Activated CD8-positive, alpha-beta memory T cell treated with anti-CD3 and anti-CD28 coated beads, Interleukin-2, amount 10 ng/mL, durations not matched to agents 7 days and 5 days (primary cell): ENCODE measurements around the gene CACNB4. TPM values are rescaled to one million over a fixed set of nuclear protein-coding genes. Genes with fewer than 3 reads are reported as not detected.
"Not testable (repeated sequence)": the region's sequence is repeated elsewhere in the genome, so short reads cannot be mapped to it uniquely, and the experiment has no call there.

Experiments used
- ATAC-seq: fragments of 150-1000 bp; cut with Tn5 transposase; one replicate; pipeline ENCODE4 v1.10.0; 2021; ENCODE audit warnings: moderate library complexity
- CTCF ChIA-PET: fragments of 350-600 bp; sonication (Branson Sonifier 250); formaldehyde crosslinking; loops from one replicate; lab custom pipeline; 2021; ENCODE audit warnings: antibody characterized with exemption; lab: Charles Lee
- DNase-seq: peaks from one replicate; pipeline ENCODE4 v3.0.0-alpha.2; 2020
- H3K27ac Mint-ChIP-seq: one replicate; pipeline ENCODE4 v1.8.0; 2021; ENCODE audit warnings: mild to moderate bottlenecking, mixed read lengths
- H3K27me3 Mint-ChIP-seq: one replicate; pipeline ENCODE4 v1.8.0; 2021; ENCODE audit warnings: mixed read lengths
- H3K36me3 Mint-ChIP-seq: one replicate; pipeline ENCODE4 v1.8.0; 2021; ENCODE audit warnings: mild to moderate bottlenecking, mixed read lengths
- H3K4me1 Mint-ChIP-seq: one replicate; pipeline ENCODE4 v1.8.0; 2021; ENCODE audit warnings: mixed read lengths
- H3K4me3 Mint-ChIP-seq: one replicate; pipeline ENCODE4 v1.8.0; 2021; ENCODE audit warnings: mild to moderate bottlenecking, moderate library complexity, mixed read lengths
- H3K9me3 Mint-ChIP-seq: one replicate; pipeline ENCODE4 v1.8.0; 2022; ENCODE audit warnings: low read depth, mixed read lengths
- total RNA-seq, 2 experiments: library from RNA; stranded (reverse); gene quantifications; one replicate each; pipeline ENCODE4 v1.2.3, GENCODE V29; 2021

CACNB4 gene
- total RNA-seq, 2 experiments from 2014 or later: 0.14 to 0.23 TPM

GRCh38 chr2:151919786-151920185 is 179.1 kb downstream of the CACNB4 start:
- no peaks in the 10 kb centered on the region for H3K36me3 Mint-ChIP-seq
- H3K27me3 Mint-ChIP-seq: no peaks in the 10 kb centered on the region
- H3K9me3 Mint-ChIP-seq: no peaks in the 10 kb centered on the region
- ATAC-seq (no peak), DNase-seq (no peak)
- no peak overlapping the region for H3K27ac Mint-ChIP-seq
- no peak overlapping the region for H3K4me3 Mint-ChIP-seq
- CTCF ChIA-PET: no interaction called here
- H3K4me1 Mint-ChIP-seq: peaks cover 6% of the 10 kb centered on the region

DNA sequence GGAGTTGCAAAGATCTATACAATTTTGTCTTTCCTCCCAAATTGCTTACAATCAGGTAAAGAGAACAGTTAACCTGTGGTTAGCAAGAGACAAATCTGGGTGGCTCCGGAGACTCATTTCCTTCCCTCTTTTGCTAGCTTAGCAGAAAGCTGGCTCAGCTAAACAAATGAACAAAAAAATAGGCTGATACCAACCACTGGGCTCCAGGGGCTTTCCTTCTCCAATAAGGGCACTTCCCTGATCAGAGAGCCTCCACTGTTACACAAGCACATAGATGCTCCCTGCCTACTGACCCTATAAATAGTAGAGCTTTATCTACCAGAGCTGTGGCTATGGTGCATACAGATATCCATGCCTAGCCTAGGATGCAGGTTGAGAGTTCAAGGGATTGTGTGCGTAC is 180.5 kb downstream of the CACNB4 start:
- DNase-seq (no peak), ATAC-seq (no peak)
- H3K4me3 Mint-ChIP-seq: no peak overlapping the region
- no peak overlapping the region for H3K27ac Mint-ChIP-seq
- peaks cover 6% of the 10 kb centered on the region for H3K4me1 Mint-ChIP-seq
- H3K36me3 Mint-ChIP-seq: no peaks in the 10 kb centered on the region
- no peaks in the 10 kb centered on the region for H3K9me3 Mint-ChIP-seq
- CTCF ChIA-PET: no interaction called here
- peaks cover 10% of the 10 kb centered on the region for H3K27me3 Mint-ChIP-seq

DNA sequence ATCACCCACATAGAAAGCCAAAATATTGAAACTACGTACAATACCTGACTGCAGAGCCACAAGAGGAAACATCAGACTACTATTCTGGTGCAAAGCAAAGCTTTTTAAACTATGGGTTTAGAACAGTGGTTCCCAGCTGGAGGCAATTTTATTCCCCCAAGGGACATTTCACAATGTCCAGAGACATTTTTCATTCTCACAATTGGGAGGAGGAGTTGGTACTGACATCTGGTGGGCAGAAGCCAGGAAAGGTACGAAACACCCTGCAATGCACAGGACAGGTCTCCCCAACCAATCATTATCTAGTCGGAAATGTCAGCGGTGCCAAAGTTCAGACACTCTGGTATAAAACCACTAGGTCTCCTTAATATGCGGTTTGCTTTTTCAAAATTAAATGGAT is 182.2 kb downstream of the CACNB4 start:
- H3K27me3 Mint-ChIP-seq: peaks cover 23% of the 10 kb centered on the region
- peaks cover 6% of the 10 kb centered on the region for H3K4me1 Mint-ChIP-seq
- no peaks in the 10 kb centered on the region for H3K9me3 Mint-ChIP-seq
- H3K36me3 Mint-ChIP-seq: no peaks in the 10 kb centered on the region
- DNase-seq (no peak), ATAC-seq (no peak)
- H3K4me3 Mint-ChIP-seq: no peak overlapping the region
- CTCF ChIA-PET: no interaction called here
- H3K27ac Mint-ChIP-seq: no peak overlapping the region

GRCh38 chr2:151915629-151916025 is 183.2 kb downstream of the CACNB4 start:
- DNase-seq, H3K36me3 Mint-ChIP-seq, H3K4me3 Mint-ChIP-seq, H3K9me3 Mint-ChIP-seq, ATAC-seq, H3K4me1 Mint-ChIP-seq, CTCF ChIA-PET, H3K27ac Mint-ChIP-seq: not testable (repeated sequence)
- H3K27me3 Mint-ChIP-seq: peaks cover 30% of the 10 kb centered on the region

GRCh38 chr2:151914989-151915628 is 183.7 kb downstream of the CACNB4 start:
- CTCF ChIA-PET: no interaction called here
- peaks cover 6% of the 10 kb centered on the region for H3K4me1 Mint-ChIP-seq
- H3K27ac Mint-ChIP-seq: no peak overlapping the region
- H3K4me3 Mint-ChIP-seq: no peak overlapping the region
- H3K36me3 Mint-ChIP-seq: no peaks in the 10 kb centered on the region
- no peak for DNase-seq
- H3K9me3 Mint-ChIP-seq: no peaks in the 10 kb centered on the region
- H3K27me3 Mint-ChIP-seq: peaks cover 30% of the 10 kb centered on the region
- no peak for ATAC-seq

- CTCF ChIA-PET: no interaction called here
- H3K27ac Mint-ChIP-seq: no peak overlapping the region
- H3K9me3 Mint-ChIP-seq: no peaks in the 10 kb centered on the region
- ATAC-seq (no peak), DNase-seq (no peak)
- H3K4me3 Mint-ChIP-seq: no peak overlapping the region
- peaks cover 14% of the 10 kb centered on the region for H3K4me1 Mint-ChIP-seq
- peaks cover 21% of the 10 kb centered on the region for H3K27me3 Mint-ChIP-seq
- H3K36me3 Mint-ChIP-seq: no peaks in the 10 kb centered on the region
Observed at GRCh38 chr2:151908204-151908882, 190.5 kb downstream of the CACNB4 start.

DNA sequence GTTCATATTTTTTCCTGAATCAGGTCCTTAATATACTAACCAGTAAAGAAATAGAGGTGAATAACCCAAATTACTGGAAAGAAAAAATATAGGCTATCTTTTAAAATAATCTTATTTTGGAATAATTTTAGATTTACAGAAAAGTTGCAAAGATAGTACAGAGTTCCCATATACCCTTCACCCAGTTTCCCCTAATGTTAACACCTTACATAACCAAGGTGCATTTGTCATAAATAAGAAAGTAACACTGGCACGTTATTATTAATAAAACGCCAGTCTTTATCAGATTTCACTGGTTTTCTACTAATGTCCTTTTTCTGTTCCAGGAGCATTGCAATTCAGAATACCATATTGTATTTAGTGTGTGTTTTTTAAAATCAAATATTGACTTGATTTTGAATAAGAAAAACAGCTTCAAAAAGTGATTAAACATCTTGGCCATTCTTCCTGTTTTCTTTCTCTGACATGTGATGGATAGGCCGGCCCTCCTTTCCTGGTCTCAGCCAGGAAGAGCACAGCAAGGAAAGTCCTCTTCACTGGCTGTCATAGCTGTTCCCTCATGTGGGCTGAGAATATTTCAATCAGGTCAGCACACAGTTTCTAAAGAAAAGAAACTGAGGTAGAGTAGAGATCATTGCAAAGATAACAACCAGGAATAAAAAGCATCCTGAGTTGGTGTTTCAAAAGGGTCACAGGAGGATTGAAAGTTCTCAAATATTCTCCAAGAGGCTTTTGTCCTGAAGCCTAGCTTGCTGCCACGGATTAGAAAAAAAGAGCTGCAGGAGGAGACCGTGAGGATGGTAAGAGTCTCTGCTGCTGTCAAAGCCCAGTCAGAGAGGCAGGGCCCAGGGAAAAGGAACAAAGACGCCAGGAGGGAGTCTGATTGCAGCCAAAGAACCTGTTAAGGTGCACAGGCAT is 191.3 kb downstream of the CACNB4 start:
- Mint-ChIP-seq H3K27ac (peak overlapping the region; percentile 13), H3K36me3 (no peaks in the 10 kb centered on the region), H3K4me3 (no peak overlapping the region), H3K4me1 (peaks cover 14% of the 10 kb centered on the region), H3K27me3 (peaks cover 15% of the 10 kb centered on the region), H3K9me3 (no peaks in the 10 kb centered on the region)
- DNase-seq (no peak), ATAC-seq (no peak)
- CTCF ChIA-PET: no interaction called here

- no peak overlapping the region for H3K4me3 Mint-ChIP-seq
- peaks cover 11% of the 10 kb centered on the region for H3K27me3 Mint-ChIP-seq
- H3K9me3 Mint-ChIP-seq: no peaks in the 10 kb centered on the region
- H3K4me1 Mint-ChIP-seq: peaks cover 14% of the 10 kb centered on the region
- H3K27ac Mint-ChIP-seq: no peak overlapping the region
- DNase-seq (no peak), ATAC-seq (no peak)
- H3K36me3 Mint-ChIP-seq: no peaks in the 10 kb centered on the region
- CTCF ChIA-PET: interaction anchor here (1.5 kb wide), 1 partner anchor 120 kb away, joined by 4 read pairs; no protein-coding TSS in a partner anchor
Observed at GRCh38 chr2:151906633-151906998, 192.2 kb downstream of the CACNB4 start.

DNA sequence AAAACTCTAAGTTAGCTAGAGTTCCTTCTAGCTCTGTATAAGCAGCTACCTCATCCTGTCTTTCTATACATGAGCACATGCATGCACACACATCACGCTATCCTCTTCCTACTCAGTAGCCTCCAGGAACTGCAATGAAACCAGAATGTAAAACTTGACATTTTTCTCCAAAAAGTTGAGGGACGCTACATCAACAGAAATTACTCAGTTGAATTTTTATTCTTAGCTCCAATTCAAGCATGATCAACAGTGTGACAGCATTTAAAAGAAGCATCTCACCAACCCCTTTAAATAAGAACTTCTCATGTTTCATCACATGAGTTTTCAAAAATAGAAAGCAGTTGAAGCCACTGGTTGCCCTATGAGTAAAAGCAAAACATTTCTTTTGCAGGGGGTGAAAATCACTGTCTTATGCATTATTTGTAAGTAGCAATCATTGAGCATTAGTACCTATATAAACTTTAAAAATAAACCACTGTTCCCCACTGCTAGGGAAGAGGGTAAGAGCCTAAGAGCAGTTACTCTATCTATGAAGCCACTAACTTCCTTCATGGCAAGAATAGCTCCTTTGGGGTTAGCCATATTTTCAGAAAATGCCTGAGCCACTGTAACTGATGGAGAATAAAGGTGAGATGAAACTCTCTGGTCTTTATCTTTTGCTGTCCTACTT is 192.7 kb downstream of the CACNB4 start:
- H3K36me3 Mint-ChIP-seq: no peaks in the 10 kb centered on the region
- ATAC-seq (peak; percentile 51), DNase-seq (no peak)
- peak overlapping the region; percentile 18 for H3K27ac Mint-ChIP-seq
- peaks cover 7% of the 10 kb centered on the region for H3K27me3 Mint-ChIP-seq
- no peaks in the 10 kb centered on the region for H3K9me3 Mint-ChIP-seq
- H3K4me3 Mint-ChIP-seq: no peak overlapping the region
- CTCF ChIA-PET: interaction anchor here (1.5 kb wide), 1 partner anchor 121 kb away, joined by 4 read pairs; no protein-coding TSS in a partner anchor
- peaks cover 14% of the 10 kb centered on the region for H3K4me1 Mint-ChIP-seq

- DNase-seq (no peak), ATAC-seq (no peak)
- Mint-ChIP-seq H3K9me3 (no peaks in the 10 kb centered on the region), H3K36me3 (no peaks in the 10 kb centered on the region), H3K4me3 (no peak overlapping the region), H3K27me3 (peaks cover 4% of the 10 kb centered on the region), H3K4me1 (peaks cover 14% of the 10 kb centered on the region), H3K27ac (no peak overlapping the region)
- CTCF ChIA-PET: no interaction called here
Observed at GRCh38 chr2:151904807-151905206, 194.0 kb downstream of the CACNB4 start.

- H3K27me3 Mint-ChIP-seq: peaks cover 4% of the 10 kb centered on the region
- ATAC-seq (no peak), DNase-seq (no peak)
- H3K9me3 Mint-ChIP-seq: no peaks in the 10 kb centered on the region
- H3K4me1 Mint-ChIP-seq: peaks cover 14% of the 10 kb centered on the region
- no peak overlapping the region for H3K4me3 Mint-ChIP-seq
- no peak overlapping the region for H3K27ac Mint-ChIP-seq
- CTCF ChIA-PET: no interaction called here
- no peaks in the 10 kb centered on the region for H3K36me3 Mint-ChIP-seq
Observed at GRCh38 chr2:151904021-151904420, 194.8 kb downstream of the CACNB4 start.

GRCh38 chr2:151902829-151903228 is 196.0 kb downstream of the CACNB4 start:
- Mint-ChIP-seq H3K4me3 (no peak overlapping the region), H3K27me3 (peaks cover 4% of the 10 kb centered on the region), H3K9me3 (no peaks in the 10 kb centered on the region), H3K4me1 (peaks cover 14% of the 10 kb centered on the region), H3K36me3 (no peaks in the 10 kb centered on the region), H3K27ac (no peak overlapping the region)
- ATAC-seq: no peak
- CTCF ChIA-PET: no interaction called here
- DNase-seq: no peak

GRCh38 chr2:151900331-151900730 is 198.5 kb downstream of the CACNB4 start:
- CTCF ChIA-PET: no interaction called here
- H3K36me3 Mint-ChIP-seq: no peaks in the 10 kb centered on the region
- peaks cover 2% of the 10 kb centered on the region for H3K4me1 Mint-ChIP-seq
- H3K9me3 Mint-ChIP-seq: no peaks in the 10 kb centered on the region
- H3K4me3 Mint-ChIP-seq: no peak overlapping the region
- no peak overlapping the region for H3K27ac Mint-ChIP-seq
- DNase-seq: no peak
- peaks cover 4% of the 10 kb centered on the region for H3K27me3 Mint-ChIP-seq
- ATAC-seq: no peak
